Measurements from ENCODE around the gene TPRN.
"Not testable (repeated sequence)": the region's sequence is repeated elsewhere in the genome, so short reads cannot be mapped to it uniquely, and the experiment has no call there.

TPRN gene

DNA sequence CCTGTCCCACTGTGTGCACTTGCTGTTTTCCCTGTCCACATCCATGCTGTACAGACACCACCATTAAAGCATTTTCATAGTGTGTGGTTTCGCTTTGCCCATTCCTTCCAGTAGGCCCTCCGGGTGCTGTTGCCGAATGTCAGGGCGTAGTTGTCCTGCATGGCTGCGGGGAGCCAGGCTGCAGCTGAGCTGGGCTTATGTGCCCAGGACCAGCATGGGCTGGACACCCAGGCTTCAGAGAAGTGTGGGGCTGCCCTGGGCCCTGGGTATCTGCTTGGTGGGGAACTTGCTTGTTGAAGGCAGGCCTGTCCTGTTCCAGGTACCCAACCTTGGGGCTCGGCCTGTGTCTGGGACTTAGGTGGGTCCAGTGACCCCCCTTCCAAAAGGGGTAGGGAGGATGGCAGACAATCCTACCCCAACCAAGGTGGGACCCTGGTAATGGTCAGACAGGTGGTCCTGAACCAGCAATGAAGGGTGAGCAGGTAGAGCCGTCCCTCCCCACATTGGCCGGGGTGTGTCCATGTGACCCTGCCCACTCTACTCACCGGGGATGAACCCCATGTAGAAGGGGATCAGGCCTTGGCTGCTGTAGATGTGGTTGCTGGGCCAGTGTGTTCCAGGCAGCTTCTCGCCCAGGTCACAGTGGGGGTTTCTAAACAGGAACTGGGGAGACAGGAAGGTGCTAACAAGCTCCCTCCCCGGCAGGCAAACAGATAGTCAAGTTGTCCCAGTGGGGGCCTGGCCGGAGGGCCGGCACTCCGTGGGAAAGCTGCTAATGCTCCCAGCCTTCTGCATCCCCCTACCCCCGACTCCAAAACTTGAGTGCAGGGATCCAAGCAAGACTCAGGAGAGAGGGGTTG lies 43.3 kb upstream of the TPRN start:
- H3K9me3 Mint-ChIP-seq, result no peaks in the 10 kb centered on the region
- DNase-seq, result no peak
- peak overlapping the region; percentile 89 for H3K4me3 Mint-ChIP-seq
- peaks cover 10% of the 10 kb centered on the region for H3K27me3 Mint-ChIP-seq (ENCODE audit: low read depth, poor library complexity)
- H3K36me3 Mint-ChIP-seq (ENCODE audit: low read depth), result peaks cover 15% of the 10 kb centered on the region
- peaks cover 53% of the 10 kb centered on the region for H3K4me1 Mint-ChIP-seq
- TF ChIP-seq, protein P1, sequence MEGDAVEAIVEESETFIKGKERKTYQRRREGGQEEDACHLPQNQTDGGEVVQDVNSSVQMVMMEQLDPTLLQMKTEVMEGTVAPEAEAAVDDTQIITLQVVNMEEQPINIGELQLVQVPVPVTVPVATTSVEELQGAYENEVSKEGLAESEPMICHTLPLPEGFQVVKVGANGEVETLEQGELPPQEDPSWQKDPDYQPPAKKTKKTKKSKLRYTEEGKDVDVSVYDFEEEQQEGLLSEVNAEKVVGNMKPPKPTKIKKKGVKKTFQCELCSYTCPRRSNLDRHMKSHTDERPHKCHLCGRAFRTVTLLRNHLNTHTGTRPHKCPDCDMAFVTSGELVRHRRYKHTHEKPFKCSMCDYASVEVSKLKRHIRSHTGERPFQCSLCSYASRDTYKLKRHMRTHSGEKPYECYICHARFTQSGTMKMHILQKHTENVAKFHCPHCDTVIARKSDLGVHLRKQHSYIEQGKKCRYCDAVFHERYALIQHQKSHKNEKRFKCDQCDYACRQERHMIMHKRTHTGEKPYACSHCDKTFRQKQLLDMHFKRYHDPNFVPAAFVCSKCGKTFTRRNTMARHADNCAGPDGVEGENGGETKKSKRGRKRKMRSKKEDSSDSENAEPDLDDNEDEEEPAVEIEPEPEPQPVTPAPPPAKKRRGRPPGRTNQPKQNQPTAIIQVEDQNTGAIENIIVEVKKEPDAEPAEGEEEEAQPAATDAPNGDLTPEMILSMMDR (IDR thresholded peaks at IDR 0.05), result no peak
- H3K27ac Mint-ChIP-seq, result peak overlapping the region; percentile 22

GRCh38 chr9:137243266-137243625 lies 42.7 kb upstream of the TPRN start:
- not testable (repeated sequence) for H3K9me3 Mint-ChIP-seq, DNase-seq
- Mint-ChIP-seq H3K4me3 (peak overlapping the region; percentile 89), H3K4me1 (peaks cover 59% of the 10 kb centered on the region), H3K27me3 (ENCODE audit: low read depth, poor library complexity) (peaks cover 10% of the 10 kb centered on the region), H3K36me3 (ENCODE audit: low read depth) (peaks cover 15% of the 10 kb centered on the region), H3K27ac (peak overlapping the region; percentile 36)

DNA sequence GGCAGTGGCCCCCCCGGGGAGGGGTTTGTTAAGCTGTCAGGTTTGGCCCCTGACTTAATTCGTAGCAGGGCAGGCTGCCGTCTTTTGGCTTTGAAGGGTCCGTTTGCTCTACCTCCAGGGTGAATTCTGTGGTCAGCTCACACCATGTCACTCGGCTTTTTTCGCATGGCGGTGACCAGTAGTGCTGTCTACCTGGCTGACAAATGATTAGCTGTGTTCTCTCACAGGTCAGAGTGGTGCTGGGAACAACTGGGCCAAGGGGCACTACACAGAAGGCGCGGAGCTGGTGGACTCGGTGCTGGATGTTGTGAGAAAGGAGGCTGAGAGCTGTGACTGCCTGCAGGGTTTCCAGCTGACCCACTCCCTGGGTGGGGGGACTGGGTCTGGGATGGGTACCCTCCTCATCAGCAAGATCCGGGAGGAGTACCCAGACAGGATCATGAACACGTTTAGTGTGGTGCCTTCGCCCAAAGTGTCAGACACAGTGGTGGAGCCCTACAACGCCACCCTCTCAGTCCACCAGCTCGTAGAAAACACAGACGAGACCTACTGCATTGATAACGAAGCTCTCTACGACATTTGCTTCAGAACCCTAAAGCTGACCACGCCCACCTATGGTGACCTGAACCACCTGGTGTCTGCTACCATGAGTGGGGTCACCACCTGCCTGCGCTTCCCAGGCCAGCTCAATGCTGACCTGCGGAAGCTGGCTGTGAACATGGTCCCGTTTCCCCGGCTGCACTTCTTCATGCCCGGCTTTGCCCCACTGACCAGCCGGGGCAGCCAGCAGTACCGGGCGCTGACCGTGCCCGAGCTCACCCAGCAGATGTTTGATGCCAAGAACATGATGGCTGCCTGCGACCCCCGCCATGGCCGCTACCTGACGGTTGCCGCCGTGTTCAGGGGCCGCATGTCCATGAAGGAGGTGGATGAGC lies 42.0 kb upstream of the TPRN start:
- peaks cover 15% of the 10 kb centered on the region for H3K36me3 Mint-ChIP-seq (ENCODE audit: low read depth)
- peak overlapping the region; percentile 51 for H3K27ac Mint-ChIP-seq
- TF ChIP-seq, protein P1 (IDR thresholded peaks at IDR 0.05), result no peak
- peak overlapping the region; percentile 89 for H3K4me3 Mint-ChIP-seq
- peaks cover 8% of the 10 kb centered on the region for H3K27me3 Mint-ChIP-seq (ENCODE audit: low read depth, poor library complexity)
- peaks cover 60% of the 10 kb centered on the region for H3K4me1 Mint-ChIP-seq
- no peaks in the 10 kb centered on the region for H3K9me3 Mint-ChIP-seq
- DNase-seq, result no peak

DNA sequence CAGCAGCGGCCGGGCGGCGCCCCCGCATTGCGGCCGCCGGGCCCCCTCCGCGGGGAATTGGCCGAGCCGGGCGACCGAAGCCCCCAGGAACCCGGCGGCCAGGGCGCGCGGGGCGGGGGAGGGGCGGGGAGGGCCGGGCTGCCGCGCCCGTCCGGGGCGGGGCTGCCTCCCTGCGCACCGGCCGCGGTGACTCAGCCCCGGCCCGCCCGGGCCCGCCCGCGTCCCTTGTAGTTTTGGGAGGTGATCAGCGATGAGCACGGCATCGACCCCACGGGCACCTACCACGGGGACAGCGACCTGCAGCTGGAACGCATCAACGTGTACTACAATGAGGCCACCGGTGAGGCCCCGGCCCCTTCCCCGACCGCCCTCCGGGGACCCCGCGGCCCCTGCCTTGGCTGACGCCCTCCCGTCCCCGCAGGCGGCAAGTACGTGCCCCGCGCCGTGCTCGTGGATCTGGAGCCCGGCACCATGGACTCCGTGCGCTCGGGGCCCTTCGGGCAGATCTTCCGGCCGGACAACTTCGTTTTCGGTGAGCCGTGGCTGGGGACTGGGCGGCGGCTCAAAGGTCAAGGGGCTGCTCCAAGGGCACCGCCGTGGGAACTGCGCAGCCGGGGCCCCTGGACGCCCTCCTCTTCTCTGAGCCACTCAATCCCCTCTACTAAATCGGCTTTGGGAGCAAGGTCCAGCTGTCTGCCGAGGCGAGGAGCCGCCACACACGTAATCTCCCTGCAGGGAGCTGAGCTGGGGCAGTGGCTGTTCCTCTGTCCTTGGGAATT lies 41.1 kb upstream of the TPRN start:
- Mint-ChIP-seq H3K36me3 (ENCODE audit: low read depth) (peaks cover 15% of the 10 kb centered on the region), H3K9me3 (no peaks in the 10 kb centered on the region), H3K27me3 (ENCODE audit: low read depth, poor library complexity) (peaks cover 3% of the 10 kb centered on the region), H3K4me1 (peaks cover 56% of the 10 kb centered on the region), H3K4me3 (peak overlapping the region; percentile 89), H3K27ac (no peak overlapping the region)
- no peak for DNase-seq
- TF ChIP-seq, protein P1 (IDR thresholded peaks at IDR 0.05), result no peak

GRCh38 chr9:137240841-137241489 lies 40.4 kb upstream of the TPRN start, which contains the start of gene TUBB4B:
Gene TUBB4B (plus strand): TSS chr9:137241287. CDS start chr9:137241361, 74 bp downstream.
- peaks cover 3% of the 10 kb centered on the region for H3K27me3 Mint-ChIP-seq (ENCODE audit: low read depth, poor library complexity)
- TF ChIP-seq, protein P1 (IDR thresholded peaks at IDR 0.05), result no peak
- DNase-seq, result peak; percentile 97
- peak within 1 kb of the TSS; percentile 93 for H3K27ac Mint-ChIP-seq
- no peaks in the 10 kb centered on the region for H3K9me3 Mint-ChIP-seq
- H3K4me3 Mint-ChIP-seq, result peak within 1 kb of the TSS; percentile 89
- peaks cover 15% of the 10 kb centered on the region for H3K36me3 Mint-ChIP-seq (ENCODE audit: low read depth)
- H3K4me1 Mint-ChIP-seq, result peaks cover 53% of the 10 kb centered on the region
